HepG2 (cell line): ENCODE data around the gene IL6R. TPM values are rescaled to one million over a fixed set of nuclear protein-coding genes. Genes with fewer than 3 reads are reported as not detected.

Experiments
- BCLAF1 ChIP-seq: fragments of 450-650 bp; IDR thresholded peaks from 2 replicates; pipeline ENCODE4 v1.6.1; 2017; ENCODE audit warnings: mild to moderate bottlenecking
- EHMT2 ChIP-seq: fragments of 200-600 bp; sonication (generic); IDR thresholded peaks from 2 replicates; pipeline ENCODE4 v1.7.0; 2017; ENCODE audit warnings: antibody characterized with exemption, low read depth, low read length, borderline replicate concordance
- ELF3 ChIP-seq: IDR thresholded peaks from 2 replicates; pipeline ENCODE4 v1.6.1; 2016; ENCODE audit warnings: missing genetic modification reagents, missing compliant biosample characterization
- MIER2 ChIP-seq: IDR thresholded peaks from 2 replicates; pipeline ENCODE4 v1.6.1; 2016; ENCODE audit warnings: missing biosample characterization, missing genetic modification reagents
- MTA1 ChIP-seq: sonication (generic); formaldehyde crosslinking; IDR thresholded peaks from 2 replicates; pipeline ENCODE4 v1.4.0; 2020; ENCODE audit warnings: missing genetic modification reagents, mild to moderate bottlenecking, borderline replicate concordance
- NONO ChIP-seq, 2 experiments: fragments of 450-650 bp in 1 of 2; sonication (generic) in 1 of 2; formaldehyde crosslinking in 1 of 2; IDR thresholded peaks in 1 of 2; conservative IDR thresholded peaks in 1 of 2; 2 replicates each; pipeline versions ENCODE4 v1.6.1 to v1.8.0; 2017 to 2022; ENCODE audit warnings: mild to moderate bottlenecking in 1 of 2, missing genetic modification reagents in 1 of 2, moderate library complexity in 1 of 2
- RNF219 ChIP-seq: sonication (generic); formaldehyde crosslinking; IDR thresholded peaks from 2 replicates; pipeline ENCODE4 v1.5.0; 2020; ENCODE audit warnings: mild to moderate bottlenecking, missing genetic modification reagents
- SOX6 ChIP-seq, 2 experiments: fragments of 450-650 bp in 1 of 2; sonication (generic) in 1 of 2; formaldehyde crosslinking in 1 of 2; IDR thresholded peaks; 2 replicates each; pipeline versions ENCODE4 v1.4.0 to v1.6.1; 2017 to 2020; ENCODE audit warnings: antibody characterized with exemption in 1 of 2, mild to moderate bottlenecking in 1 of 2, missing genetic modification reagents in 1 of 2
- ZNF143 ChIP-seq: sonication (generic); formaldehyde crosslinking; IDR thresholded peaks from 2 replicates; pipeline ENCODE4 v1.4.0; 2020; ENCODE audit warnings: missing genetic modification reagents
- ZNF451 ChIP-seq: sonication (generic); formaldehyde crosslinking; IDR thresholded peaks from 2 replicates; pipeline ENCODE4 v1.5.0; 2020; ENCODE audit warnings: mild to moderate bottlenecking, missing genetic modification reagents
- polyA plus RNA-seq, 8 experiments: library from polyadenylated mRNA; depleted of rRNA in 3 of 8; stranded (reverse) in 7 of 8; unstranded in 1 of 8; fragments of >200 nt; fragmentation: Illumina TruSeq in 4 of 8; extraction: Trizol in 4 of 8; gene quantifications; 2 replicates each; pipeline versions ENCODE4 v1.2.1 to v1.2.3, GENCODE V29; 2011 to 2016; ENCODE audit warnings: low read depth in 4 of 8, missing spikeins in 1 of 8, mixed read lengths in 1 of 8; ENCODE audit not compliant: insufficient read depth in 1 of 8
- total RNA-seq, 5 experiments: library from RNA; depleted of rRNA; stranded (reverse); fragments of >200 nt; fragmentation: Illumina TruSeq; extraction: Trizol; gene quantifications; 2 replicates each; pipeline ENCODE4 v1.2.3, GENCODE V29; 2016; ENCODE audit warnings: low read depth in 1 of 5

IL6R gene
- total and polyA plus RNA-seq, 2 of the 13 experiments (the other 11 are each of a cell fraction or from before 2014, with no cell fraction given), result 5.0 to 24.5 TPM

DNA sequence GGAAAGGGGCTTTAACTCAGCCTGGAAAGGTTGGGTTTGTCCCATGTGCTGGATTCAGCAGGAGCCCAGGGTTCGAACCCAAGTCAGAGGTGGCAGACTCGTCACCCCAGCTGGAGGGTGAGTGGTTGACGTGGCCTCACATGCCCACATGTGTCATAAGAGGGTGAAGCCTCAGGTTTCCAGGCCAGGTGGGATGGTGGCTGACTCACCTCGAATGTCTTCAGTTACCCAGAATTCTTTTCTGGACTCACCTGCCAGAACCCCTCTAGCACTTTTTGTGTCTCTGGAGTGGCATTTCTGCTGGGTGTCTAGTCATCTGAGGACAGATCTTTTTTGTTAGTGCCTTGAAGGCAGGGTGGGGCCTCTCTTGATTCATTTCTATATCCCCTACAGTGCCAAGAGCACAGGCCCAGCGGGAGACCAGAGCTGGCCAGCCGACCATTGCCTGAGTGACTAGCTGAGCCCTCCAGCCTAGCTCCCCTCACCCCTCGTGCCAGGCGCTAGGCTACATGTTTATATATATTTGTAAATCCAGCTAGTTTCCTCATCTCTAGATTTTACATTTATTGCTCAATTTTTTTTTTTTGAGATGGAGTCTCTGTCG lies 28.1 kb downstream of the IL6R start (continued):
- TF ChIP-seq BCLAF1 (no peak), ZNF451 (CRISPR knock-in tag) (no peak), SOX6 (IDR thresholded peaks at IDR 0.05) (no peak), SOX6 (CRISPR knock-in tag; IDR thresholded peaks at IDR 0.05) (no peak), MIER2 (CRISPR knock-in tag) (no peak), EHMT2 (no peak), MTA1 (no peak), NONO (IDR thresholded peaks at IDR 0.05) (no peak), NONO (CRISPR knock-in tag; conservative IDR thresholded peaks at IDR 0.05) (no peak), RNF219 (CRISPR knock-in tag) (no peak), ELF3 (no peak), ZNF143 (no peak)
- TF ChIP-seq, all 625 proteins: peak for 0
